Endothelial cell of coronary artery (primary cell): Measurements from ENCODE around the gene CDA. TPM values are rescaled to one million over a fixed set of nuclear protein-coding genes. Genes with fewer than 3 reads are reported as not detected.

Source experiments
- total RNA-seq: library from RNA; depleted of rRNA; stranded (reverse); fragments of >200 nt; gene quantifications from 2 replicates; pipeline ENCODE4 v1.2.3, GENCODE V29; 2014

The CDA gene
- total RNA-seq = 0.66 and 0.90 TPM in 2 replicates

DNA sequence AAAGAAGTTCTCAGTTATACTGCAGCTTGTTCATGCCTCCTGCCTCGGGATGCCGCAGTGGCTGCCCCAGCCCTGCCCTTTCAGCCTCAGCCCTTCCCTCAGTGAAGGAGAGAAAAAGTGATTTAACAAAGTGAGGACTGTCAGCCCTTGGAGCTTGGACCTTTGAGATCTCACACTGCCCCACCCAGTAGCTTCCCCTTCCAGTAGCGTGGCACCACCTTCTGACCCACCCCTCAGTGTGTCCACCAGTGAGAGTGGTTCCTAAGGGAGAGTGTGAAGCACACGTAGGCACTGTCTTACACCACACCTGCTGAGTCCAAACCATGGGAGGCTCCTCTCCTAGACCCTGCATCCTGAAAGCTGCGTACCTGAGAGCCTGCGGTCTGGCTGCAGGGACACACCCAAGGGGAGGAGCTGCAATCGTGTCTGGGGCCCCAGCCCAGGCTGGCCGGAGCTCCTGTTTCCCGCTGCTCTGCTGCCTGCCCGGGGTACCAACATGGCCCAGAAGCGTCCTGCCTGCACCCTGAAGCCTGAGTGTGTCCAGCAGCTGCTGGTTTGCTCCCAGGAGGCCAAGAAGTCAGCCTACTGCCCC lies at the start of gene CDA:
TSS of gene CDA (plus strand) at position 464 of the 592 bp plus-strand sequence. CDS start at position 497, 33 bp downstream.

GRCh38 chr1:20551945-20552727 lies 36.8 kb upstream of the CDA start, which contains the start of gene FAM43B:
TSS of gene FAM43B (plus strand) at chr1:20552573. CDS start at chr1:20552974, 401 bp downstream.

DNA sequence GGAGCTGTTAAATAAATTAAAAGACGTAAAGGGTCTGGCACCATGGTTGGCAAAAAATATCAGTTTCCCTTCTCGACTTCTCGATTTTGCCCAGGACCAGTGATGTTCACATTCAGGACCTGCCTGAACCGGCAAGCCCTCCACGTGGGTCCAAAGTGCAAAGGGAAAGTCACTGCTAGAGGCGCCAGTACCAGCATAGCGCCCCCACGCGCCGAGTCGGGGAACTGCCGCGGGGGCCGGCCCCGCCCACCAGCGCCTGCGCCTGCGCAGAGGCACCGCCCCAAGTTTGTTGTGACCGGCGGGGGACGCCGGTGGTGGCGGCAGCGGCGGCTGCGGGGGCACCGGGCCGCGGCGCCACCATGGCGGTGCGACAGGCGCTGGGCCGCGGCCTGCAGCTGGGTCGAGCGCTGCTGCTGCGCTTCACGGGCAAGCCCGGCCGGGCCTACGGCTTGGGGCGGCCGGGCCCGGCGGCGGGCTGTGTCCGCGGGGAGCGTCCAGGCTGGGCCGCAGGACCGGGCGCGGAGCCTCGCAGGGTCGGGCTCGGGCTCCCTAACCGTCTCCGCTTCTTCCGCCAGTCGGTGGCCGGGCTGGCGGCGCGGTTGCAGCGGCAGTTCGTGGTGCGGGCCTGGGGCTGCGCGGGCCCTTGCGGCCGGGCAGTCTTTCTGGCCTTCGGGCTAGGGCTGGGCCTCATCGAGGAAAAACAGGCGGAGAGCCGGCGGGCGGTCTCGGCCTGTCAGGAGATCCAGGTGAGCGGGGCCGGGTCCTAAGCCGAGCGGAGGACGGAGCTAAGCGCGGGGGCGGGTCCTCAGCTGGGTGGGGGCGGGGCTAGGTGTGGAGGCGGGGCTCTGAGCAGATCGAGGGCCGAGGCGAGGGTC lies 44.5 kb downstream of the CDA start, which contains the start of gene PINK1:
TSS of gene PINK1 (plus strand) at position 269 of the 875 bp plus-strand sequence. CDS start at position 360, 91 bp downstream.

DNA sequence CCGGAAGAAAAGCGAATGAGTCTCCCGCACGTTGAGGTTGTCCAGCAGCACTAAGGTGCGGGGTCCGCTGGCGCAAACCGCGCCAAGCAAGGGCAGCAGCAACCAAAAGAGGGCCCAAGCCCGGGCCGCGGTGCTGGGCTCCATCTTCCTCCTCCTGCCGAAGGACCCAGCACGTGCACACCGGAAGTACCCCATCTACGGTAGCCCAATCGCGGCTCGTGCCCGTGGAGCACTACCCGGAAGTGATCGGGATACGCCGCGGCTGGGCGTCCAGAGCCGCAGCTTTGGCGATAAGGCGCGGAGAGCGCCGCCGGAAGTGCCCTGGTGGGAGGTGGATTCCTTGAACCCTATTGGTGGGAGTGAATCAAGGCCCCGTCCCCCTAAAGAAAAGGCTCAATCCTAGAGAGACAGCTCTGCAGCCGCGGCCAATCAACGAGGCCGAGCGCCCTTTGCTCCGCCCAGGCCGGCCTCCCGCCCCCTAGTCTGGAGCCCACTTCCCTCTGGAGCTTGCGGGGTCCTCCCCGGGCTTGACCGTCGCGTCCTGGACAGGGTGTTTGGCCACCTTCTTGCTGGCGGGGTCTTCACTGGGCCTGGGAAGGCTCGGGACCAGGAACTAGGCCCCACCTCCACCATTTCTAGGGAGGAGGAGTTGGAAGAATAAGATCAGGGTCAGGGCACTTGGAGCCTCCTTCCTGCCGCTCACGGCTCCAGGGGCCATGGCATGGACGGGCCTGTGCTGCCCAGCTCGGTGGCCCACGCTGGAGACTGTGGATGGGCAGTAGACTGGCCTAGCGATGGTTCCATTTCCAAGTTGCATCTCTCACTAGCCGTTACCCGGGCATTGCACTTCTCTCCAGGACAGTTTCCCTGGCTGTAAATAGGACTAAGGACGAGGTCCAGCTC lies 72.6 kb downstream of the CDA start, which contains the start of gene DDOST:
TSS of gene DDOST (minus strand) at position 163 of the 903 bp plus-strand sequence. CDS start at position 144, 19 bp downstream.

Other genes with a start within 250 kb of the CDA start
- 2.8 and 5.6 TPM in 2 replicates for gene CAMK2N1, start 102.9 kb upstream of the CDA start, total RNA-seq
- 20.4 and 23.6 TPM in 2 replicates for gene MUL1, start 80.9 kb upstream of the CDA start, total RNA-seq
- 0.09 TPM in 1 of 2 replicates, not detected in the other for gene FAM43B, start 36.5 kb upstream of the CDA start, total RNA-seq
- 53.4 and 64.7 TPM in 2 replicates for gene PINK1, start 44.4 kb downstream of the CDA start, total RNA-seq
- gene DDOST, start 72.3 kb downstream of the CDA start, total RNA-seq = 276 and 290 TPM in 2 replicates
- gene KIF17, start 128.9 kb downstream of the CDA start, total RNA-seq = 0.54 and 1.4 TPM in 2 replicates
- 0.81 and 0.85 TPM in 2 replicates for gene SH2D5, start 143.6 kb downstream of the CDA start, total RNA-seq
- gene HP1BP3, start 198.2 kb downstream of the CDA start, total RNA-seq = 129 and 201 TPM in 2 replicates